GM19468 (cell line): Measurements from ENCODE around the gene MRGPRX2.
A peak's percentile ranks its signal among the peaks of the same experiment; 100 is the strongest.

ENCODE experiments used
- ATAC-seq: cut with Tn5 transposase; IDR thresholded peaks from one replicate; pipeline ENCODE4 v1.9.1; 2021; ENCODE audit warnings: mild to moderate bottlenecking, moderate library complexity, moderate number of reproducible peaks; ENCODE audit not compliant: unreplicated experiment; ENCODE audit errors: extremely low read depth

Gene MRGPRX2

DNA sequence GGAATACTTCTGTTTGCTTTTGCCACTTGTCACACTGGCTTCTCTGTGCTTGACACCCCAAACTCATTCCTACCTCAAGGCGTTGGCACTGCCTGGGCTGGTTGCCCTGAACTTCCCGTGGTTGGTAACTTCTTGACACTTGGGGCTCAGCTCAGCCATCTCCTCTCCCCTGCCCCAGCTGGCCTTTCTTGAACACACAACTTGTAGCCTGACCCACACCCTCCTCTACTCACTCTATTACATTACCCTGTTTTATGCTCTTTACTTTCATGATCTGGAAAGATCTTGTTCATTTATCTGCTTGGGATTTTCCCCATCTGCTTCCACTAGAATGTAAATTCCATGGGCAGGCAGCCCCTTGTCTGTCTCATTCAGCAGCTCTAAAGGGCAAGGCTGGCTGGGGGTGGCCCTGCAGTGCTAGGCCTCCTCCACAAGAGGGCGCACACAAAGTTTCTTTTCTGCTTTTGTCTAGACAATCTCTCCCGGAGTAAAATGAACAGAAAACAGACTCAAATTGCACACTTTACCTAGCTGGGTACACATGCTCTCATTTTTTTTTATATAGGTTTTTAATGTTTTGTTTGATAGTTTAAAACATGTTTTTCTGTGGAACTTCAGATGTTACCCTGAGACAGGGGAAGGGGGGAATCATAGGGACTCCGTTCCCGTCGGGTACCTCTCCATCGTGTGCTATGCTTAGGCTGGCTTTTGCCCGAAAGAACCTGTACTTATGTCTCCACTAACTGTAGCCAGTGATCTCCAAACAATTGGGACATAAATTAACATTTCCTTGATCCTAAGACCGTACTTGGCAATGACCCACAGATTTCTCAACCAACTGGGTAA is 16.4 kb upstream of the MRGPRX2 start:
- no peak for ATAC-seq

DNA sequence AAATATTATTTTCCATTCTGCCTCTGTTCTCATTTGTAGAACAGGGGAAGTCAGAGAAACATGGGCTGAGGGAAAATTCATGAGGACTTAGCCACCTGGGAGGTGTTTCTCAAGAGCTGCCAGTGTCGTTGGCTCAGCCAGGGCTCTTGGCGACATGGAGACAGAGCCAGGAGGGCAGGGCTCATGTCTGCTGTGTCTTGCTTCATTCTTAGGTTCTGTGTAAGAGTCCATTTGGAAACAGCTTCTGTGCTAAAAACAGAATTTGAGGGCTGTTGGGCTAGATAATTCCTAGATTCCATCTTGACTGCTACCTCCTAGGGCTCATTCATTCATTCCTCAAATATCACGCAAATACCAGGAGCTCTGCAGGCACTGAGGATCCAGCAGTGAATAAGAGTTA is 15.1 kb upstream of the MRGPRX2 start:
- ATAC-seq: no peak

DNA sequence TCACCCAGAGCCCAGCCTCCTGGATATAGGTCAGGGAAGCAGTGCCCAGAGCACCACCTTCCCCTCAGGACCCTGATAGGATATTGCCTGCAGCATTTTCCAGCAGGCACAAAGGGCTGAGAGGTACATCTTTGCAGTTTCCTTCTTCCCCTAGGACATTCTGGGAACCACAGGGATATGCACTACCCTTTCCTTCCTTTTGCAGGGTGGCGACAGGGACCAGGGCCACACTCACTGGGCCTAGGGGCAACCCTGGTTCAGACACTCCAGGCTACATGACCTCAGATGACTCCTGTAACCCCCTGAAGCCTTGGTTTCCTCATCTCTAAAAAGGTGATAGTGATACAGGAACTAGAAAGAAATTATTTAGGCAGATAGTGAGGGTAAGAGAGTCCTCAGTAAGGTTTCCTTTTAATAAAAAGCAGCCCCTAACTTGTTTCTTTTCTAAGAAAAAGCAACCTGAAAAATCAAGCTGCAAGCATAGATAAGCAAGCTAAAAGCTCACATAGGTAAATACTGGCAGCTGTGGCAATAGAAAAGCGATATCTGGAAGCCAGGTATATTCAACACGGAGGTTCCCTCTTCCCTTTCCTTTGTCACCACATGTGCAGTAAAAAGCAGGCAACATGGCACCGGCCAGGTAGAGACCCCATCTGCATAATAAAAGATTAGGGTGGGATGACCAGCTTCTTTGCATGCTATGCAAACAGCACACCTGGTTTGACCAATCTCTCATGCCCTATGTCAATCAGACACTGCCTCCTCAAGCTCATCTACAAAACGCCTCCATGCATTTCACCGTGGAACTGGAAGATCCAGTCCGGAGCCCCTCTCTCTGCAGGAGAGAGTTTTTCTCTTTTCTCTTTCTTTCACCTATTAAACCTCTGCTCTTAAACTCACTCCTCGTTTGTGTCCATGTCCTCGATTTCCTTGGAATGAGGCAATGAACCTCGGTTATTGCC is 13.2 kb upstream of the MRGPRX2 start:
- no peak for ATAC-seq

DNA sequence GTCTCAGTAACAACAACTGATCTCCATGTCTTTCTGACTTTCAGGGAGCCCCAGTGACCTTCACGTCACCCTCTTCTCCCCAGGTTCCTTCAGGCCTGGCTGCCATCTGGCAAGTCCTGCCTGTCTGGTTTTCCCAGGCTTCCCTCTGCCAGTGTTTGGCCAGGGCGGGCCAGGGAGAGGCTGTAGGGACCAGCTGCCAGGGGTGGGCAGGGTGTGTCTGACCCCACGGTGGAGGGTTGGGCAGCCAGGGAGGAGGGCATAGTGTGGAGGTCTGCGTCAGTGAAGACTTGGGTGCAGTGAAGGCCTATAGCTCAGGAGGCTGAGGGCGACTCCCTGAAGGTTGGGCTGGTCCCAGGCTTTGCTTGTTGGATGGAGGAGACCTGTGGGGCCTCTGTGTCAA is 11.9 kb upstream of the MRGPRX2 start:
- no peak for ATAC-seq

DNA sequence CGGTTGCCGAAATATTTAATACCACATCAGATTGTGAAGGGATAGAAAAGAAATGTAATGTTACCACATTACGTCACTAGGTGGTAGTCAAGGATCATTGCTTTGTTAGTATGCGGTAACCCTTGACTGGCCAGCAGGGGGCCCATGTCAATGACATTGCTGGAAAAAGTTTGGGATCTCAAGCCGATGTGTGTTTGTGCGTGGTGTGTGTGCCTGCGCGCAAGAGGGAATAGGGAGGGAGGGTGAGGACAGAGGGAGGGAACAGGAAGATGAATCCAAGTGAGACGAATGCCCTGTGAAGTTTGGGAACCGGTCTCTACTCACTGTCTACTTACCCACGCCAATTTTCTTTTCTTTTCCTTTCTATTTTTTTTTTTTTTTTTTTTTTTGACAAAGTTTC is 10.7 kb upstream of the MRGPRX2 start:
- ATAC-seq: peak; percentile 85

- ATAC-seq: no peak
Observed at GRCh38 chr11:19059833-19060232, 684 bp downstream of the MRGPRX2 start.

DNA sequence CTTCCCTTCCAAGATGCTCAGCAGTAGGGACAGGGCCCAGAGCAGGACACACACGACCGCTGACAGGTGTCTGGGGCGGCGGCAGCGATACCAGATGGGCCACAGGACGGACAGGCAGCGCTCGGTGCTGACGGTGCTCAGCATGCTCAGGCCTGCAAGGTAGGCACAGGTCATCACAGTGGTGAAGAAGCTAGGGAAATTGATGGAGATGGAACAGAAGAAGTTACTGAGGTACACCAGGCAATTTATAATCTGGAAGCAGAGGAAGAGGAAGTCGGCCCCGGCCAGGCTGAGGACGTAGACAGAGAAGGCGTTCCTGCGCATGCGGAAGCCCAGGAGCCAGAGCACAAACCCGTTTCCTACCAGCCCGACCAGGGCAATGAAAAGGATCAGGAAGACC is 4.6 kb downstream of the MRGPRX2 start:
- ATAC-seq: no peak

GRCh38 chr11:19055016-19055415 is 5.5 kb downstream of the MRGPRX2 start:
- no peak for ATAC-seq

GRCh38 chr11:19053909-19054308 is 6.6 kb downstream of the MRGPRX2 start:
- ATAC-seq: no peak

GRCh38 chr11:19050281-19050680 is 10.2 kb downstream of the MRGPRX2 start:
- ATAC-seq: no peak

- ATAC-seq: no peak
Observed at GRCh38 chr11:19049351-19049750, 11.2 kb downstream of the MRGPRX2 start.

DNA sequence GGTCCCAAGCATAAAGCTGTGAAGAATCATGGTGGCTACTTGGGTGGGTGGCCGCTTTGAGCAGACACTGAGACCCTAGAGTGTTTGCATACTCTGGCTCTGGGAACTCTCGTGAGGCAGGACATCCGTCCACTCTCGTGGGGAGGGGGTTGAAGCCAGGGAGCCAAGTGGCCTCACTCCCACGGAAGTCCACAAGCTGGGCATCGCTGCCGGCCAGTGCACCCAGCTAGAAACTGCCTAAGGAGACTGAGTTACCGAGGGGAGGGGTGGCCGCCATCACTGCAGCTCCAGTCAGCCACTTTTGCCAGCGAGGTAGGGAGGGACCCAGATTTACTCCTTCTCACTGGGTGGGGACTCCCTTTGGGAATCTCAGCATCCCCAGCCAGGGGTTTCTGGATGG is 20.5 kb downstream of the MRGPRX2 start:
- ATAC-seq: no peak

- no peak for ATAC-seq
Observed at GRCh38 chr11:19039409-19039808, 21.1 kb downstream of the MRGPRX2 start.

DNA sequence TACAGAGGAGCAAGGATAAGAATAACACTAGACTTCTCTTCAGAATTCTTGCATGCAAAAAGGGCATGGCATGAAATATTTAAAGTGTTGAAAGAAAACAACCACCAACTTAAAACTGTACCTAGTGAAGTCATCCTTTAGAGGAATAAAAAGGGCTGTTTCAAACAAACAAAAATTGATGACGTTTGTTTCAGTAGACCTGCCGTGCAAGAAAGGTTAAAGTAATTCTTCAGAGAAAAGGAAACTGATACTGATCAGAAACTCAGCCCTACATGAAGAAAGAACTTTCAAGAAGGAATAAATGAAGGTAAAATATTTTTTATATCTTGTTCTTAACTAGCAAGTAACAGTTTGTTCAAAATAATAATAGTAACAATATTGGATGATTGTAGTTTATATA is 27.5 kb downstream of the MRGPRX2 start:
- no peak for ATAC-seq

GRCh38 chr11:19027829-19028595 is 32.5 kb downstream of the MRGPRX2 start:
- no peak for ATAC-seq

DNA sequence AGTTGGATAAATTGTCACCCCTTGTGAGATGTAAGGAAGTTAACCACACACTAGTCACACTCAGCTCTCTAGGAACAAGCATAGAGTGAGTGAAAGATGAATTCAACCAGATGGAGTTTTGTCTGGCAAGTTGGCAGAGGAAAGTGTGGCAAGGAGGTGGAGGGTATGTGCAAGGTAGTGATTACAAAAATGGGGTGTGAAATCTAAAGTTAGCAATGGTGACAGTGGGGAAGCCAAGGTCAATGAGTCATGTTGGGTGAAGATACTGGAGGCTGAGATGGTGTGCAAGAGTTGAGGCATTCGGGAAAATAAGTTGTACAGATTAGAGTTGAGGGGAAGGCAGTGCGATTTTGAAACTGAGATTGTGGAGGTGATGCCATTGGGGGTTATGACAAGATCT is 33.7 kb downstream of the MRGPRX2 start:
- no peak for ATAC-seq

- no peak for ATAC-seq
Observed at GRCh38 chr11:19025481-19026406, 34.8 kb downstream of the MRGPRX2 start.

DNA sequence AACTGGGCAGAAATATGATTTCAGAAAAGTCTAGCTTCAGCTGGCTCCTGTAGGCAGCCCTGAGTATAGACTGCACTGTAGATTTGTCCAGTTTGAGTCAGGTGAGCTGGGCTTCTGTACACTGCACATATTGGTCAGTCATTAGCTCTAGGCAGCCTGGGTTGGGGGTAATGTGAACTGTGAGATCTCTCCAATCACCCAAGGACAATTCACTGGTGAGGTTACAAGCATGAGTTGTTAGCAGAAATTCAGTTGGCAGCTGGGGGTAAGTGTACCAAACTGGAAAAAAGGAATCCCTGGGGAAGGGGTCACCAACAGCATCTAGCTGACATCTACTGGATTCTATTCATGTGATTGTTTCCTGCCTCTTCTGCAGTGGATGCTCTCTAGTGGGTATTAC is 39.7 kb downstream of the MRGPRX2 start:
- no peak for ATAC-seq

DNA sequence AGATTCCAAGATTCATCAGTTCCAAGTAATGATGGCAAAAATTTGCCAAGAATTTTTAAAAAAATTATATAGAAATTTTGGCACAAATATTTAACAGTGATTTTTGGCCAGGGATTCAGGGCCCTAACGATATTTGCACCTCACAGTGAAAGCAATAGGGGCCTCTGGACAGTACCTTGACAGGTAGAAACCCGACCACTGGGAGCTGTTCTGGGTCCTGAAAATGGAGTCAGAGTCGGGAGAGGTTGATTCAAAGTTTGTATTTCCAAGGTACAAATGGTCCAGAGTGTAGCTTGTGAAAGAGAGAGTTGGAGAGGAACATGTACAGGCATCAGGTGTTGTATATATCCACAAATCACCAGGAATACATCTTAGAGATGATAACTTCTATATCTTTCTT is 41.6 kb downstream of the MRGPRX2 start:
- ATAC-seq: no peak
